Measurements from ENCODE around the gene SH3GLB1. TPM values are rescaled to one million over a fixed set of nuclear protein-coding genes. Genes with fewer than 3 reads are reported as not detected.
A peak's percentile ranks its signal among the peaks of the same experiment; 100 is the strongest.

Gene SH3GLB1
- total RNA-seq, 2 experiments from 2014 or later = 17.7 to 37.5 TPM

DNA sequence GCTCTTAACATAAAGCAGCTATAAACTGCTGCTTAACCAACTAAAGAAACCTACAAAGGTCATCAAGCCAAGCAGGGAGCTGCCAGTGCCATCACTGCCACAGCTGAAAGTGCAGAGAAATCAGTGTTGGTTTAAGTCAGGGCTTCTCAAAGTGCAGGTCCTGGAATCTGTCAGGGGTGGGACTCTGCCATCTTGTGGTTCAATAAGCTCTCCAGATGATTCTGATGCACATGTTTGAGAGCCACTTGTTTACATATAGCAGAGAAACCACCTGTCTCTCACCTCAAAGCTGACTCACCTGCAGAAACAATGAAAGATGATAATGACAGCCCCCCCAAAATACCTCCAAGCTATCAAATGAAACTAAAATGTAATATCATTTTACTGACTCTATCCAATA lies 49.3 kb downstream of the SH3GLB1 start:
- Histone ChIP-seq H3K9me3 (ENCODE audit: low read length) (no peaks in the 10 kb centered on the region), H3K4me3 (ENCODE audit: low read depth, low read length, poor library complexity, severe bottlenecking) (no peak overlapping the region), H3K4me2 (ENCODE audit: low read length) (peak overlapping the region; percentile 2; the same call in 1 of the 2 replicates), H3K4me1 (ENCODE audit: insufficient read depth, low read length, poor library complexity, severe bottlenecking) (peaks cover 35% of the 10 kb centered on the region), H3K27ac (ENCODE audit: low read depth, low read length, poor library complexity, severe bottlenecking) (no peak overlapping the region), H3K36me3 (ENCODE audit: insufficient read depth, low read length) (no peaks in the 10 kb centered on the region), H3K9me2 (ENCODE audit: insufficient read depth, low read length) (no peaks in the 10 kb centered on the region), H4K20me1 (ENCODE audit: insufficient read depth, low read length) (no peaks in the 10 kb centered on the region), H2AFZ (ENCODE audit: low read length) (no peak overlapping the region), H3K79me2 (ENCODE audit: insufficient read depth, low read depth, low read length) (no peaks in the 10 kb centered on the region)
- intact Hi-C loops (cut with micrococcal nuclease; ENCODE audit: unreplicated experiment) = no loop called here
- peak; percentile 65 for DNase-seq (ENCODE audit: low spot score)
- CTCF ChIA-PET (ENCODE audit: unreplicated experiment) = no interaction called here
- POLR2A ChIA-PET = interaction anchor here (0.7 to 2.7 kb wide), 2 partner anchors 20 to 732 kb away, joined by 3 to 9 read pairs; no protein-coding TSS in a partner anchor
- TF ChIP-seq, protein P1, sequence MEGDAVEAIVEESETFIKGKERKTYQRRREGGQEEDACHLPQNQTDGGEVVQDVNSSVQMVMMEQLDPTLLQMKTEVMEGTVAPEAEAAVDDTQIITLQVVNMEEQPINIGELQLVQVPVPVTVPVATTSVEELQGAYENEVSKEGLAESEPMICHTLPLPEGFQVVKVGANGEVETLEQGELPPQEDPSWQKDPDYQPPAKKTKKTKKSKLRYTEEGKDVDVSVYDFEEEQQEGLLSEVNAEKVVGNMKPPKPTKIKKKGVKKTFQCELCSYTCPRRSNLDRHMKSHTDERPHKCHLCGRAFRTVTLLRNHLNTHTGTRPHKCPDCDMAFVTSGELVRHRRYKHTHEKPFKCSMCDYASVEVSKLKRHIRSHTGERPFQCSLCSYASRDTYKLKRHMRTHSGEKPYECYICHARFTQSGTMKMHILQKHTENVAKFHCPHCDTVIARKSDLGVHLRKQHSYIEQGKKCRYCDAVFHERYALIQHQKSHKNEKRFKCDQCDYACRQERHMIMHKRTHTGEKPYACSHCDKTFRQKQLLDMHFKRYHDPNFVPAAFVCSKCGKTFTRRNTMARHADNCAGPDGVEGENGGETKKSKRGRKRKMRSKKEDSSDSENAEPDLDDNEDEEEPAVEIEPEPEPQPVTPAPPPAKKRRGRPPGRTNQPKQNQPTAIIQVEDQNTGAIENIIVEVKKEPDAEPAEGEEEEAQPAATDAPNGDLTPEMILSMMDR (conservative IDR thresholded peaks at IDR 0.05; ENCODE audit: low read length) = peak; percentile 70
- TF ChIP-seq EZH2phosphoT487 (IDR thresholded peaks at IDR 0.05; ENCODE audit: borderline replicate concordance, low read depth, low read length) = no peak
- no TSS peak for BruUV-seq (replicated peaks)

DNA sequence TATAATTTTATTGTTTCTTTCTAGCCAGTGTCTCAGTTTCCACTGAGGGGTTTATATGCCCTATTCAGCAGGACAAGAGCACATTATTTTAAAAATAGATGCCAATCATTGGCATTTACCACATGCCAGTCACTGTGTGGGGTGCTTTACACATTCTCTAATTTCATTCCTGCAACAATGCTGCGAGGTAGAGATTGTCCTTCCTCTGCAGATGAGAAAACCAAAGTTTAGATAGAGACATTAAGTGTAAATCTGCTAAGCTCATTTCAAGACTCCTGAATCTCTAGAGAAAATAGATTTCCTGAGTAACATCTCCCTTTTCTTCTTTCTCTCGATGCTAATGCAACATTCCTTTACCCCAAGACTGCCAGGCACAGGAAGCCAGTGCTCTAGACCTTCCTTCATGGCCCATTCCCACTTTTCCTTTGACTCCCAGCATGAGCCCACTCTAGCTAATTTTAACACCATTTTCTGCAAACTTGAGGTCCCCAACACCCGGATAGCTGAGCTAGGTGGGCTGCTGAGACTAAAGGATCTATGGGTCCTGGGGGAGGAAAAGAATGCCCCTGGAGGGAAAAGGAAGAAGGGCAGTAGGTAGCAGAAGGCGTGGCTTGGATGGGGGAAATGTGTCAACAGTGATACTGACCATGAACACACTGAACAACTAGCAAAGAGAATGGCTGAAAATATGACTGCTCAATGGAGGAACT lies 50.0 kb downstream of the SH3GLB1 start:
- 0 out of 2 replicates have a peak, but pooled peaks cover 2% of the 10 kb centered on the region for H3K36me3 ChIP-seq (ENCODE audit: insufficient read depth, low read length)
- H3K79me2 ChIP-seq (ENCODE audit: insufficient read depth, low read depth, low read length) = no peaks in the 10 kb centered on the region
- peak overlapping the region; percentile 2; the same call in 1 of the 2 replicates for H3K4me2 ChIP-seq (ENCODE audit: low read length)
- intact Hi-C loops (cut with micrococcal nuclease; ENCODE audit: unreplicated experiment) = no loop called here
- ChIA-PET POLR2A (interaction anchor here (2.7 kb wide), 1 partner anchor 19 kb away, joined by 9 read pairs; no protein-coding TSS in a partner anchor), CTCF (ENCODE audit: unreplicated experiment) (no interaction called here)
- H3K4me3 ChIP-seq (ENCODE audit: low read depth, low read length, poor library complexity, severe bottlenecking) = no peak overlapping the region
- H4K20me1 ChIP-seq (ENCODE audit: insufficient read depth, low read length) = no peaks in the 10 kb centered on the region
- H3K27ac ChIP-seq (ENCODE audit: low read depth, low read length, poor library complexity, severe bottlenecking) = no peak overlapping the region
- H3K9me3 ChIP-seq (ENCODE audit: low read length) = no peaks in the 10 kb centered on the region
- H2AFZ ChIP-seq (ENCODE audit: low read length) = no peak overlapping the region
- BruUV-seq (replicated peaks) = no TSS peak
- H3K9me2 ChIP-seq (ENCODE audit: insufficient read depth, low read length) = no peaks in the 10 kb centered on the region
- H3K4me1 ChIP-seq (ENCODE audit: insufficient read depth, low read length, poor library complexity, severe bottlenecking) = peaks cover 35% of the 10 kb centered on the region
- no peak for DNase-seq (ENCODE audit: low spot score)
- TF ChIP-seq EZH2phosphoT487 (IDR thresholded peaks at IDR 0.05; ENCODE audit: borderline replicate concordance, low read depth, low read length) = no peak
- TF ChIP-seq, protein P1 (conservative IDR thresholded peaks at IDR 0.05; ENCODE audit: low read length) = no peak

DNA sequence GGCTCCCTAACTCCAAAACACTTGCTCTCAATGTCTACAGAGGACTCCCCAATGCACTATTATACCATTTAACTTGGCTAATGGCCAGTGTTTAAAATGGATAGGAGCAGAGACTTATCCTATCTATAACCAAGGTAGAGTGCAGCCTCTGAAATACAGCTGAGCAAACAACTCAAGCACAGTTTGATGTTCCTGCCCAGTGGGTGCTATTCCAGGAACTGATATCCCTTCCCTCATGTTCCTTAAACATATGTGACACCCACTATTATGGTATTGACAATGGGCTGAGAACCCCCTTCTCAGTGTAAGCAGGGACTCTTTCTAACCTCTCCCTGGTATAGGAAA lies 51.7 kb downstream of the SH3GLB1 start:
- no peak for DNase-seq (ENCODE audit: low spot score)
- no TSS peak for BruUV-seq (replicated peaks)
- Histone ChIP-seq H3K79me2 (ENCODE audit: insufficient read depth, low read depth, low read length) (no peaks in the 10 kb centered on the region), H3K4me2 (ENCODE audit: low read length) (peak overlapping the region; percentile 58), H3K9me3 (ENCODE audit: low read length) (peaks cover 7% of the 10 kb centered on the region; the same call in 1 of the 2 replicates), H2AFZ (ENCODE audit: low read length) (no peak overlapping the region; the same call in 1 of the 2 replicates), H3K4me3 (ENCODE audit: low read depth, low read length, poor library complexity, severe bottlenecking) (no peak overlapping the region), H3K27ac (ENCODE audit: low read depth, low read length, poor library complexity, severe bottlenecking) (peak overlapping the region; percentile 39), H3K4me1 (ENCODE audit: insufficient read depth, low read length, poor library complexity, severe bottlenecking) (peaks cover 35% of the 10 kb centered on the region), H3K36me3 (ENCODE audit: insufficient read depth, low read length) (0 out of 2 replicates have a peak, but pooled peaks cover 4% of the 10 kb centered on the region), H3K9me2 (ENCODE audit: insufficient read depth, low read length) (no peaks in the 10 kb centered on the region), H4K20me1 (ENCODE audit: insufficient read depth, low read length) (no peaks in the 10 kb centered on the region)
- TF ChIP-seq, protein P1 (conservative IDR thresholded peaks at IDR 0.05; ENCODE audit: low read length) = no peak
- TF ChIP-seq EZH2phosphoT487 (IDR thresholded peaks at IDR 0.05; ENCODE audit: borderline replicate concordance, low read depth, low read length) = no peak
- ChIA-PET CTCF (ENCODE audit: unreplicated experiment) (no interaction called here), POLR2A (interaction anchor here (1.0 to 1.8 kb wide), 4 partner anchors 11 to 34 kb away, joined by 4 to 11 read pairs (median 6); no protein-coding TSS in a partner anchor)
- intact Hi-C loops (cut with micrococcal nuclease; ENCODE audit: unreplicated experiment) = no loop called here
